Smooth muscle cell of the pulmonary artery (primary cell): Measurements from ENCODE around the gene MPO. TPM values are rescaled to one million over a fixed set of nuclear protein-coding genes. Genes with fewer than 3 reads are reported as not detected.

Experiments used
- total RNA-seq: library from RNA; depleted of rRNA; stranded (reverse); fragments of >200 nt; gene quantifications from 2 replicates; pipeline ENCODE4 v1.2.3, GENCODE V29; 2014

MPO gene, protein sequence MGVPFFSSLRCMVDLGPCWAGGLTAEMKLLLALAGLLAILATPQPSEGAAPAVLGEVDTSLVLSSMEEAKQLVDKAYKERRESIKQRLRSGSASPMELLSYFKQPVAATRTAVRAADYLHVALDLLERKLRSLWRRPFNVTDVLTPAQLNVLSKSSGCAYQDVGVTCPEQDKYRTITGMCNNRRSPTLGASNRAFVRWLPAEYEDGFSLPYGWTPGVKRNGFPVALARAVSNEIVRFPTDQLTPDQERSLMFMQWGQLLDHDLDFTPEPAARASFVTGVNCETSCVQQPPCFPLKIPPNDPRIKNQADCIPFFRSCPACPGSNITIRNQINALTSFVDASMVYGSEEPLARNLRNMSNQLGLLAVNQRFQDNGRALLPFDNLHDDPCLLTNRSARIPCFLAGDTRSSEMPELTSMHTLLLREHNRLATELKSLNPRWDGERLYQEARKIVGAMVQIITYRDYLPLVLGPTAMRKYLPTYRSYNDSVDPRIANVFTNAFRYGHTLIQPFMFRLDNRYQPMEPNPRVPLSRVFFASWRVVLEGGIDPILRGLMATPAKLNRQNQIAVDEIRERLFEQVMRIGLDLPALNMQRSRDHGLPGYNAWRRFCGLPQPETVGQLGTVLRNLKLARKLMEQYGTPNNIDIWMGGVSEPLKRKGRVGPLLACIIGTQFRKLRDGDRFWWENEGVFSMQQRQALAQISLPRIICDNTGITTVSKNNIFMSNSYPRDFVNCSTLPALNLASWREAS
- not detected in 2 replicates for total RNA-seq

DNA sequence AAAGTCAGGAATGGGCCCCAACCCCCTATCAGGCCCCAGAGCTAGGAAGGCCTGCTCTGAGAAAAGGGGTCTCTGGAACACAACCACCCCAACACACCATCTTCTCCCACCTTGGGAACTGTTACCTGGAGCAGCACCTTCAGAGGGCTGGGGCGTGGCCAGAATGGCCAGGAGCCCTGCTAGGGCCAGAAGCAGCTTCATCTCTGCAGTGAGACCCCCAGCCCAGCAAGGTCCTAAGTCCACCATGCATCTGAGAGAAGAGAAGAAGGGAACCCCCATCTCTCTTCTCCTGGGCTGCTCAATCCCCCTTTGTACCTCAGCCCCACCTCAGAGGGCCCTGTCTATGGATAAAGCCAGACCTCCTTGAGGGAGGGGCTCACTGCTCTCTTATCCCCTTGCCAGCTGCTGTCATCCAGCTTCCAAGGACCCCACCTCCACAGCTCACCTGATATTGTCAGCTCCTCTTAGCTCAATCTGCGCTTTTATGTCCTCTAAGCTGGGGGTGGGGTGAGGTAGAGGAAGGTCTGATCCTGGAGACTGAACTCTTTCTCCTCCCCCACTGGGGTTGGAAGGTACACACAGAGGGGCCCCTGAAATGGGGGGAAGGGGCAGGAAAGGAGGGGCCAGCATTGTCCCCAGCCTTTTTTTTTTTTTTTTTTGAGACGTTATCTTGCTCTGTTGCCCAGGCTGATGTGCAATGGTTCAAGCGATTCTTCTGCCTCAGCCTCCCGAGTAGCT is at the start of gene MPO:
Gene MPO, minus strand, starts transcription at position 456 of the 738 bp plus-strand sequence. Its CDS starts 177 bp downstream, at position 279.

GRCh38 chr17:58328195-58329034 is 47.7 kb upstream of the MPO start, which contains the start of gene TSPOAP1:
Gene TSPOAP1, minus strand, starts transcription at chr17:58328795. Its CDS starts 875 bp downstream, at chr17:58327920.

GRCh38 chr17:58238147-58238634 is 42.5 kb downstream of the MPO start, which contains the start of gene LPO:
Gene LPO, plus strand, starts transcription at chr17:58238584. Its CDS starts 4,396 bp downstream, at chr17:58242980.

Other genes starting within 250 kb of the MPO start
- gene DYNLL2, start 197.5 kb downstream of the MPO start, total RNA-seq, result 26.0 and 28.5 TPM in 2 replicates
- gene OR4D1, start 132.6 kb downstream of the MPO start, total RNA-seq, result not detected in 2 replicates
- gene OR4D2, start 114.0 kb downstream of the MPO start, total RNA-seq, result not detected in 2 replicates
- gene EPX, start 88.2 kb downstream of the MPO start, total RNA-seq, result not detected in 2 replicates
- gene MKS1, start 61.7 kb downstream of the MPO start, total RNA-seq, result 8.6 and 11.5 TPM in 2 replicates
- gene LPO, start 42.4 kb downstream of the MPO start, total RNA-seq, result 0.07 TPM in 1 of 2 replicates, not detected in the other
- 0.13 and 0.20 TPM in 2 replicates for gene TSPOAP1, start 47.9 kb upstream of the MPO start, total RNA-seq
- 26.5 and 31.4 TPM in 2 replicates for gene SUPT4H1, start 71.3 kb upstream of the MPO start, total RNA-seq
- 0.20 TPM in 1 of 2 replicates, not detected in the other for gene RNF43, start 136.6 kb upstream of the MPO start, total RNA-seq
- not detected in 2 replicates for gene HSF5, start 207.5 kb upstream of the MPO start, total RNA-seq
- 53.8 and 76.7 TPM in 2 replicates for gene MTMR4, start 233.7 kb upstream of the MPO start, total RNA-seq